Astrocyte of the spinal cord (primary cell): ENCODE data around the gene COL2A1.

ENCODE experiments used
- DNase-seq: peaks from one replicate; pipeline ENCODE4 v3.0.0; 2011; ENCODE audit warnings: low read depth, low spot score
- H3K4me3 ChIP-seq: 2 replicates; pipeline ENCODE4 v1.5.1; 2011; ENCODE audit warnings: low read depth, mild to moderate bottlenecking, low read length, moderate library complexity
- CTCF ChIP-seq: IDR thresholded peaks from 2 replicates; pipeline ENCODE4 v1.5.1; 2012; ENCODE audit warnings: low read depth, mild to moderate bottlenecking, low read length, inconsistent platforms
- in situ Hi-C: cut with HindIII; loops from 2 replicates; pipeline ENCODE4 v1.10.0; 2017; ENCODE audit warnings: low sequenced_read_pairs

Gene COL2A1

GRCh38 chr12:48021485-48022179, 17.4 kb upstream of the COL2A1 start:
- in situ Hi-C loops, result no loop called here
- DNase-seq, result no peak
- no peak for TF ChIP-seq CTCF
- no peak overlapping the region for H3K4me3 ChIP-seq

DNA sequence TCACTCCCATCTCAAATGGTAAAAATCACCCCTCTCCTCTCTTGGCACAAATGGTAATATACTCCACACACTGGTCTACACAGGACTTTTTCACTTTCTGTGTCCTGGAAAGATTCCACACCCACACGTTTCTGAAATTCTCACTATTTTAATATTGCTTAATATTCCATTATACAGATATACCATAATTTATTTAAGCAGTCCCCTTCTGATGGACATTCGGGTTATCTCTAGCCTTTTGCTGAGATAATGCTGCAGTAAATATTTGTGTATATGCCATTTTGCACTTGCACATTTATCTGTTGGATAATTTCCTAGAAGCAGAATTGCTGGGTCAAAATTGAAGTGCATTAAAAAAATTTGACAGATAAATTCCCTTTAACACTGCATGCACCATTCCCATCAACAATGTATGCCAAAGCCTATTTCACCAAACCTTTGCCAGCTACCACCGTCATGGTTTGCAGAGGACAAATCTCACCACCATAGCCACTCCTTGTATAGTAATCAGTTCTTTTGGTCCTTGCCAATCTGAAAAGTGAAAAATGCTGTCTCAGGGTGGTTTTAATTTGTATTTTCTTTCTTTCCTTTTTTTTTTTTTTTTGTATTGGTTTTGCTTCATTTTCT, 15.5 kb upstream of the COL2A1 start:
- in situ Hi-C loops, result no loop called here
- no peak overlapping the region for H3K4me3 ChIP-seq
- no peak for TF ChIP-seq CTCF
- DNase-seq, result no peak

- TF ChIP-seq CTCF, result no peak
- H3K4me3 ChIP-seq, result no peak overlapping the region
- in situ Hi-C loops, result no loop called here
- no peak for DNase-seq
These were observed 14.3 kb upstream of the COL2A1 start for GRCh38 chr12:48018618-48018995.

GRCh38 chr12:48017921-48018617, 13.8 kb upstream of the COL2A1 start:
- in situ Hi-C loops, result no loop called here

DNA sequence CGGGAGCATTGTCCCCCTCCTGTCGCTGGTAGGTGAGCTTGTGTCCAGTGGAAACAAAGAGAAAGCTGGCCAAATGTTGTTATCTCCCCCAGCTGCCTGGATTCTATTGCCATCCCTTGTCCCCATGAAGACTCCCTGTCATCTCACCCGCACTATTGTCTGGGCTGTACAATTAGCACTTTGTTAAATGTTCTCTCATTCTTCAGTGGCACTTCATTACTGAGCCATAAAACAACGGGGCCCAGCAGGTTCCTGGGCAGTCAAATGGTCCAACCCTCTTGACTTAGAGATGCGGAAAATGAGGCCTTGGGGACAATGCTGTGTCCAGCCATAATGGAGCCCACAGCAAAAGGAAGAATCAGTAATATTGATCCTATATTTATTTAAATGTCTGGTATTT, 13.2 kb upstream of the COL2A1 start:
- no peak for DNase-seq
- TF ChIP-seq CTCF, result no peak
- in situ Hi-C loops, result no loop called here
- H3K4me3 ChIP-seq, result no peak overlapping the region

More at GRCh38 chr12:48017921-48018617, 13.8 kb upstream of the COL2A1 start:
- DNase-seq, result no peak
- no peak overlapping the region for H3K4me3 ChIP-seq
- TF ChIP-seq CTCF, result no peak

DNA sequence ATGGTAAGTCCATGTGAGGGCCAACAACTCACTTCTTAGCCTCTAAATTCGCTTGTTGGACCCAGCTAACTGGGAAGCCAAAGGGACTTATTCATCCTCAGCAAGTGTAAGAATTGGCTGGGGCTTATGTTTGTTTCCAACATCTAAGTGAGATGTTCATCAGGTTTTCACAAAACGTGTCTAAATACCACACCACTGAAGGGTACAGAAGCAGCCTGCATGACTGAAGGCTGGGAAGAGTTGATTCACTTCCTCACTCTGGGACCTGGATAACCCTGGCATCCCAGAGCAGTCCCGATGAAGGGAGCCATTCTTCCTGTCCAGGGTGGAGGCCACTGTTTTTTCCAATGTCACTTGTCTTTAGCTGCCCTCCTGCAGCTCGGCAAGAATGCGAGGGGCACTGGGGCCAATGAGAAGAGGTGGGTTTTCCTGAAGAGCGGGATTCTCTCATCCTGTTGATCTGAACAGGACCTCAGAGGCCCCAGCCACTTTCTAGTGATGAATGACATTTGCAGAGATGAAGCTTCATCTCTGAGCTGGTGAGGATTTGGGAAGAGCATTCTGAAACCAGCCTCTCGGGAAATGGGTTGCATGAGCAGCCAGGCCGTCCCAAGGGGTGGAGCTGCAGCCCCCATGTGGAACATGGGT, 12.2 kb upstream of the COL2A1 start:
- TF ChIP-seq CTCF, result no peak

More for the DNA sequence above, 12.2 kb upstream of the COL2A1 start:
- in situ Hi-C loops, result no loop called here
- H3K4me3 ChIP-seq, result no peak overlapping the region
- DNase-seq, result no peak
